Prostate gland (tissue), 2 donors: ENCODE measurements around the gene ERICH6B.

Experiments
- CTCF ChIP-seq, 4 experiments: fragments of 200-600 bp in 2 of 4; fragments of 450-650 bp in 2 of 4; sonication (generic) in 2 of 4; IDR thresholded peaks; 1 replicate in 3 of 4; 2 replicates in 1 of 4; pipeline ENCODE4 v1.5.1; 2016 to 2019; ENCODE audit warnings: antibody characterized with exemption in 4 of 4, mild to moderate bottlenecking in 2 of 4, moderate library complexity in 2 of 4
- POLR2A ChIP-seq: fragments of 450-650 bp; IDR thresholded peaks from one replicate; pipeline ENCODE4 v1.6.1; 2016; ENCODE audit warnings: antibody characterized with exemption, mild to moderate bottlenecking
- POLR2AphosphoS5 ChIP-seq: sonication (generic); formaldehyde crosslinking; IDR thresholded peaks from one replicate; pipeline ENCODE4 v1.6.1; 2017; ENCODE audit warnings: antibody characterized with exemption

- TF ChIP-seq POLR2A (no peak), CTCF (IDR thresholded peaks at IDR 0.05) (peak in 3 of 4 experiments; percentile 15 to 27 (median 25)), POLR2AphosphoS5 (no peak)
These were observed 8.1 kb upstream of the ERICH6B start for GRCh38 chr13:45623516-45624090.
